Caco-2 (cell line): ENCODE data around the gene PEX14. TPM values are rescaled to one million over a fixed set of nuclear protein-coding genes. Genes with fewer than 3 reads are reported as not detected.
"Not testable (repeated sequence)": the region's sequence is repeated elsewhere in the genome, so short reads cannot be mapped to it uniquely, and the experiment has no call there.

ENCODE experiments used
- BruUV-seq: library from RNA; stranded (reverse); fragments of 400-500 nt; replicated peaks from 2 replicates; lab custom pipeline; 2021; lab: Mats Ljungman, UMichigan
- CTCF ChIA-PET: fragments of 300-600 bp; sonication (Branson Sonifier 250); formaldehyde crosslinking; loops from one replicate; lab custom pipeline; 2022; ENCODE audit warnings: antibody characterized with exemption; lab: Charles Lee
- POLR2A ChIA-PET: fragments of 300-600 bp; sonication (Branson Sonifier 250); formaldehyde crosslinking; loops from one replicate; lab custom pipeline; 2022; ENCODE audit warnings: antibody characterized with exemption; lab: Charles Lee
- DNase-seq, 2 experiments: peaks; one replicate each; pipeline versions ENCODE4 v3.0.0 to v3.0.0-alpha.2; 2020 to 2022
- H3K27me3 ChIP-seq: replicated peaks from 2 replicates; pipeline ENCODE4 v1.6.0; 2011; ENCODE audit warnings: low read length; ENCODE audit not compliant: control insufficient read depth, insufficient read depth
- H3K36me3 ChIP-seq: 2 replicates; pipeline ENCODE4 v1.5.1; 2011; ENCODE audit warnings: low read length; ENCODE audit not compliant: control insufficient read depth, insufficient read depth
- H3K4me1 ChIP-seq: fragments of 250-450 bp; sonication (Bioruptor Pico); 2 replicates; pipeline ENCODE4 v1.5.1; 2020; ENCODE audit warnings: mild to moderate bottlenecking
- H3K4me3 ChIP-seq: 2 replicates; pipeline ENCODE4 v1.5.1; 2011; ENCODE audit warnings: low read depth, mild to moderate bottlenecking, control low read depth, low read length
- H3K9me3 ChIP-seq: fragments of 250-450 bp; sonication (Bioruptor Pico); 2 replicates; pipeline ENCODE4 v1.5.1; 2020; ENCODE audit warnings: mild to moderate bottlenecking, moderate library complexity
- H3K27ac Mint-ChIP-seq: one replicate; pipeline ENCODE4 v1.8.0; 2022; ENCODE audit warnings: mixed read lengths; ENCODE audit not compliant: unreplicated experiment
- H3K27me3 Mint-ChIP-seq: one replicate; pipeline ENCODE4 v1.8.0; 2022; ENCODE audit warnings: mixed read lengths; ENCODE audit not compliant: insufficient read depth, unreplicated experiment
- H3K36me3 Mint-ChIP-seq: one replicate; pipeline ENCODE4 v1.8.0; 2022; ENCODE audit warnings: mild to moderate bottlenecking, mixed read lengths; ENCODE audit not compliant: insufficient read depth, unreplicated experiment
- H3K4me1 Mint-ChIP-seq: one replicate; pipeline ENCODE4 v1.8.0; 2022; ENCODE audit warnings: low read depth, mixed read lengths; ENCODE audit not compliant: unreplicated experiment
- H3K4me3 Mint-ChIP-seq: one replicate; pipeline ENCODE4 v1.8.0; 2022; ENCODE audit warnings: mild to moderate bottlenecking, moderate library complexity, mixed read lengths; ENCODE audit not compliant: unreplicated experiment
- H3K9me3 Mint-ChIP-seq: one replicate; pipeline ENCODE4 v1.8.0; 2022; ENCODE audit warnings: mixed read lengths; ENCODE audit not compliant: unreplicated experiment
- intact Hi-C: fragments of 100-400 bp; cut with micrococcal nuclease; formaldehyde crosslinking; loops from one replicate; pipeline ENCODE4 v1.10.0; 2022; ENCODE audit not compliant: unreplicated experiment
- total RNA-seq: library from RNA; stranded (reverse); gene quantifications from 2 replicates; pipeline ENCODE4 v1.2.3, GENCODE V29; 2022
- TF ChIP-seq, protein P1 (sequence below), 2 experiments: fragments of 200-600 bp in 1 of 2; IDR thresholded peaks; 1 replicate in 1 of 2; 2 replicates in 1 of 2; pipeline versions ENCODE4 v1.5.1 to v1.8.0; 2011 to 2022; ENCODE audit warnings: antibody characterized with exemption in 1 of 2, control low read depth in 1 of 2, inconsistent platforms in 1 of 2, low read depth in 1 of 2, low read length in 1 of 2, mild to moderate bottlenecking in 1 of 2, moderate library complexity in 1 of 2; ENCODE audit not compliant: insufficient read depth in 1 of 2, severe bottlenecking in 1 of 2, unreplicated experiment in 1 of 2

Gene PEX14
- total RNA-seq, 1 experiment from 2014 or later = 22.2 TPM

- no peak overlapping the region for H3K4me3 ChIP-seq
- no peak for DNase-seq
- H3K4me1 Mint-ChIP-seq = peaks cover 7% of the 10 kb centered on the region
- no peaks in the 10 kb centered on the region for H3K27me3 ChIP-seq
- H3K9me3 Mint-ChIP-seq = no peaks in the 10 kb centered on the region
- H3K36me3 ChIP-seq = no peaks in the 10 kb centered on the region
- H3K4me3 Mint-ChIP-seq = peak overlapping the region; percentile 94
- CTCF ChIA-PET = interaction anchor here (0.6 kb wide), 1 partner anchor 16 kb away, joined by 4 read pairs; no protein-coding TSS in a partner anchor
- 0 out of 2 replicates have a peak, but pooled peaks cover 4% of the 10 kb centered on the region for H3K4me1 ChIP-seq
- peaks cover 35% of the 10 kb centered on the region for H3K36me3 Mint-ChIP-seq
- TF ChIP-seq, protein P1, sequence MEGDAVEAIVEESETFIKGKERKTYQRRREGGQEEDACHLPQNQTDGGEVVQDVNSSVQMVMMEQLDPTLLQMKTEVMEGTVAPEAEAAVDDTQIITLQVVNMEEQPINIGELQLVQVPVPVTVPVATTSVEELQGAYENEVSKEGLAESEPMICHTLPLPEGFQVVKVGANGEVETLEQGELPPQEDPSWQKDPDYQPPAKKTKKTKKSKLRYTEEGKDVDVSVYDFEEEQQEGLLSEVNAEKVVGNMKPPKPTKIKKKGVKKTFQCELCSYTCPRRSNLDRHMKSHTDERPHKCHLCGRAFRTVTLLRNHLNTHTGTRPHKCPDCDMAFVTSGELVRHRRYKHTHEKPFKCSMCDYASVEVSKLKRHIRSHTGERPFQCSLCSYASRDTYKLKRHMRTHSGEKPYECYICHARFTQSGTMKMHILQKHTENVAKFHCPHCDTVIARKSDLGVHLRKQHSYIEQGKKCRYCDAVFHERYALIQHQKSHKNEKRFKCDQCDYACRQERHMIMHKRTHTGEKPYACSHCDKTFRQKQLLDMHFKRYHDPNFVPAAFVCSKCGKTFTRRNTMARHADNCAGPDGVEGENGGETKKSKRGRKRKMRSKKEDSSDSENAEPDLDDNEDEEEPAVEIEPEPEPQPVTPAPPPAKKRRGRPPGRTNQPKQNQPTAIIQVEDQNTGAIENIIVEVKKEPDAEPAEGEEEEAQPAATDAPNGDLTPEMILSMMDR (IDR thresholded peaks at IDR 0.05; ENCODE audit: insufficient read depth in 1 of 2, low read depth in 1 of 2, low read length in 1 of 2, severe bottlenecking in 1 of 2, unreplicated experiment in 1 of 2) = no peak
- no peak overlapping the region for H3K27ac Mint-ChIP-seq
- no peaks in the 10 kb centered on the region for H3K9me3 ChIP-seq
- intact Hi-C loops = no loop called here
- no TSS peak for BruUV-seq
- POLR2A ChIA-PET = interaction anchor here (0.5 to 0.7 kb wide), 9 partner anchors 14 to 626 kb away, joined by 3 to 10 read pairs (median 5); partner anchors contain the start of gene EXOSC10
- no peaks in the 10 kb centered on the region for H3K27me3 Mint-ChIP-seq
Observed at GRCh38 chr1:10473145-10473765, 1.5 kb upstream of the PEX14 start.

- intact Hi-C loops = loop anchor here (2.0 kb wide), 2 partner anchors 21 to 75 kb away; partner anchors contain the start of gene PGD
- H3K9me3 Mint-ChIP-seq, H3K36me3 ChIP-seq, H3K27me3 Mint-ChIP-seq, H3K4me1 ChIP-seq, DNase-seq, POLR2A ChIA-PET, BruUV-seq, H3K9me3 ChIP-seq, H3K27me3 ChIP-seq: not testable (repeated sequence)
- CTCF ChIA-PET = interaction anchor here (0.7 kb wide), 1 partner anchor 220 kb away, joined by 3 read pairs; no protein-coding TSS in a partner anchor
- H3K4me3 ChIP-seq = peak overlapping the region; percentile 92
- H3K36me3 Mint-ChIP-seq = peaks cover 25% of the 10 kb centered on the region
- peaks cover 11% of the 10 kb centered on the region for H3K4me1 Mint-ChIP-seq
- H3K4me3 Mint-ChIP-seq = peak overlapping the region; percentile 98
- peak overlapping the region; percentile 89 for H3K27ac Mint-ChIP-seq
Observed at GRCh38 chr1:10474309-10474612, 489 bp upstream of the PEX14 start.

GRCh38 chr1:10475510-10475909 is 760 bp downstream of the PEX14 start:
- peaks cover 19% of the 10 kb centered on the region for H3K36me3 Mint-ChIP-seq
- no peaks in the 10 kb centered on the region for H3K27me3 Mint-ChIP-seq
- no peak for DNase-seq
- H3K4me1 Mint-ChIP-seq = peaks cover 13% of the 10 kb centered on the region
- TF ChIP-seq, protein P1 (IDR thresholded peaks at IDR 0.05; ENCODE audit: insufficient read depth in 1 of 2, low read depth in 1 of 2, low read length in 1 of 2, severe bottlenecking in 1 of 2, unreplicated experiment in 1 of 2) = no peak
- Histone ChIP-seq H3K36me3 (no peaks in the 10 kb centered on the region), H3K4me3 (peak overlapping the region; percentile 92), H3K27me3 (no peaks in the 10 kb centered on the region), H3K9me3 (no peaks in the 10 kb centered on the region), H3K4me1 (no peaks in the 10 kb centered on the region)
- BruUV-seq = no TSS peak
- ChIA-PET CTCF (interaction anchor here (0.7 kb wide), 1 partner anchor 10 kb away, joined by 3 read pairs; no protein-coding TSS in a partner anchor), POLR2A (no interaction called here)
- peak overlapping the region; percentile 89 for H3K27ac Mint-ChIP-seq
- intact Hi-C loops = loop anchor here (2.0 kb wide), 2 partner anchors 19 to 77 kb away; partner anchors contain the start of gene PGD
- peak overlapping the region; percentile 98 for H3K4me3 Mint-ChIP-seq
- H3K9me3 Mint-ChIP-seq = no peaks in the 10 kb centered on the region
